ENCODE data around the gene COMMD3. TPM values are rescaled to one million over a fixed set of nuclear protein-coding genes. Genes with fewer than 3 reads are reported as not detected.

Gene COMMD3
- total and polyA plus RNA-seq, 2 donors (not counting 1 experiment from before 2014, with no cell fraction given), result 46.0 to 74.3 TPM

DNA sequence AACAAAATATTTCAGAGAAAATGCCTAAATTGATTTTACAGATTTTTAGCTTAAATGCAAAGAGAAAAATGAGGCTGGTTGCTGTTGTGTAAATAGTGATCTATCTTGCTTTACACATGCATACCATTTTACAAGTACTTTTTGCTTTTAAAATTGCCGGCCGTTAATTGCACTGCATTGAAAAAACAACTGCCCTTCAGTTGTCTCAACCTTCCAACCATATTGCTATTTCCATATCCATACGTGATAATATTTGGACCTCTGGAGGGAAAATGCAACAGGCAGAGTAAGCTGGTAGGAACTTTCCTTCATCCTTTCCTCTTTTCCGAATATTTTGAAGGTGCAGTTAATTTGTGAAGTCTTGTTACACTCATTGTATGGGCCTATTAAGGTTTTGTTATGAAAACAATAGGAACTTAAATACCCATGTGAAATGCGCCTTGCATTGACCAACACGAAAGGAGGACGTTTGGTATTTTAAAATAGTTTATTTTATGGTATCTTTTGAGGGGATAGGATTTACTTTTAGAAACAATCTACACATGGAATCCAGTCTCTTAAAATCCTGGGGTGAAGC lies 16.0 kb downstream of the COMMD3 start:
- Histone ChIP-seq H2AFZ (ENCODE audit: insufficient read depth, low read depth, low read length, poor library complexity, severe bottlenecking) (no peak overlapping the region), H3K4me3 (ENCODE audit: control extremely low read depth in 1 of 5, extremely low read depth in 1 of 5, insufficient read depth in 1 of 5, low read depth in 2 of 5, low read length in 4 of 5) (no peak overlapping the region), H3K79me2 (ENCODE audit: control insufficient read depth, insufficient read depth, low read length) (no peaks in the 10 kb centered on the region), H3K9ac (ENCODE audit: low read length) (no peak overlapping the region), H3K9me3 (ENCODE audit: control extremely low read depth in 1 of 3, control insufficient read depth in 2 of 3, insufficient read depth in 1 of 3, low read length in 2 of 3) (peaks cover under 1 to 33% (median 3%) of the 10 kb centered on the region in 3 donors), H4K20me1 (ENCODE audit: control insufficient read depth, insufficient read depth, low read length, poor library complexity, severe bottlenecking) (no peaks in the 10 kb centered on the region), H3K36me3 (replicated peaks in 1 of 2; ENCODE audit: control extremely low read depth in 1 of 2, control insufficient read depth in 1 of 2, extremely low read depth in 1 of 2, insufficient read depth in 2 of 2, low read length in 1 of 2) (peaks cover 6 to 23% of the 10 kb centered on the region in 2 experiments), H3K4me1 (ENCODE audit: control insufficient read depth in 2 of 2, insufficient read depth in 2 of 2, low read length in 2 of 2) (peaks cover 39 to 43% of the 10 kb centered on the region in 2 donors), H3K27me3 (replicated peaks in 1 of 4; ENCODE audit: control extremely low read depth in 1 of 4, control insufficient read depth in 3 of 4, insufficient read depth in 4 of 4, low read length in 3 of 4) (peaks cover 0 to 28% (median 15%) of the 10 kb centered on the region in 4 experiments), H3K27ac (ENCODE audit: low read length in 2 of 2) (no peak overlapping the region), H3K4me2 (replicated peaks; ENCODE audit: low read depth, low read length, poor library complexity, severe bottlenecking) (no peak overlapping the region)
- Mint-ChIP-seq H3K9me3 (ENCODE audit: insufficient read depth) (no peaks in the 10 kb centered on the region), H3K4me1 (peaks cover 35% of the 10 kb centered on the region), H3K27me3 (peaks cover 7% of the 10 kb centered on the region), H3K4me3 (no peak overlapping the region), H3K27ac (no peak overlapping the region)
- ATAC-seq (ENCODE audit: low read depth) (no peak), DNase-seq (no peak)
- TF ChIP-seq CTCF (IDR thresholded peaks at IDR 0.05), result no peak
- TF ChIP-seq EZH2 (IDR thresholded peaks at IDR 0.05; ENCODE audit: borderline replicate concordance, insufficient read depth, low read depth, low read length, poor library complexity, severe bottlenecking), result no peak
- CTCF ChIA-PET, result no interaction called here
- intact Hi-C loops (cut with micrococcal nuclease), result no loop called here
- POLR2A ChIA-PET, result no interaction called here
- WGBS (ENCODE audit: insufficient coverage), result no CpG with 5 or more reads among the region's 7 CpGs

Data from B cell (primary cell).